ENCODE measurements around the gene PARD6B.
"Not testable (repeated sequence)": the region's sequence is repeated elsewhere in the genome, so short reads cannot be mapped to it uniquely, and the experiment has no call there.

The PARD6B gene

DNA sequence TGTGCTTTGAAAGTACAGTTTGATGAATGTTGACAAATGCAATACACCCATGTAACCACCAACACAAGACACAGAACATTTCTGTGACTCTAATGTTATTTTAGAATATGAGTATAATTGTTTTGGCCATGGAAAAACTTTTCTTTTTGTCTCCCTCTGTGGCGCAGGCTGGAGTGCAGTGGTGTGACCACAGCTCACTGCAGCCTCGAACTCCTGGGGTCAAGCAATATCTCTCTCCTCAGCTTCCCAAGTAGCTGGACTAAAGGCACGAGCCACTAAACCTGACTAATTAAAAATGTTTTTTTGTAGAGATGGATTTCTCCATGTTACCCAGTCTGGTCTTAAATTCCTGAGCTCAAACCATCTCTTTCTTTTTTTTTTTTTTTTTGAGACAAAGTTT lies 43.1 kb downstream of the PARD6B start:
- peak; percentile 7 for DNase-seq (ENCODE audit: low spot score)

- peak; percentile 32 for DNase-seq (ENCODE audit: low spot score)
Observed at GRCh38 chr20:50776122-50776817, 44.9 kb downstream of the PARD6B start.

- no peak for DNase-seq (ENCODE audit: low spot score)
Observed at GRCh38 chr20:50777373-50777772, 46.0 kb downstream of the PARD6B start.

- not testable (repeated sequence) for DNase-seq (ENCODE audit: low spot score)
Observed at GRCh38 chr20:50778994-50779393, 47.6 kb downstream of the PARD6B start.

- no peak for DNase-seq (ENCODE audit: low spot score)
Observed at GRCh38 chr20:50783390-50783789, 52.0 kb downstream of the PARD6B start.

GRCh38 chr20:50783903-50784302 lies 52.5 kb downstream of the PARD6B start:
- DNase-seq (ENCODE audit: low spot score), result no peak

DNA sequence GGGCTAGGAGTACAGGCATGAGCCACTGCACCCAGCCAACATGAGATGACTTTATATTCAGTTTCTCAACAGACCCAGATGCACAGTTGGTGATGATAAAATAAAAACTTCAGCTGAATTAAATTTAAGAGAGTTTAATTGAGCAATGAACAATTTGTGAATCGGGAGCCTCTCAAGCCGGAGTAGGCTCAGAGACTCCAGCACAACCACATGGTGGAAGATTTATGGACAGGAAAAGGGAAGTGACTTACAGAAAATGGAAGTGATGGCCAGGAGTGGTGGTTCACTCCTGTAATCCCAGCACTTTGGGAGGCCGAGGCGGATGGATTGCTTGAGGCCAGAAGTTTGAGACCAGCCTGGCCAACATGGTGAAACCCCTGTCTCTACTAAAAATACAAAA lies 53.1 kb downstream of the PARD6B start:
- no peak for DNase-seq (ENCODE audit: low spot score)

GRCh38 chr20:50786703-50787102 lies 55.3 kb downstream of the PARD6B start:
- no peak for DNase-seq (ENCODE audit: low spot score)

DNA sequence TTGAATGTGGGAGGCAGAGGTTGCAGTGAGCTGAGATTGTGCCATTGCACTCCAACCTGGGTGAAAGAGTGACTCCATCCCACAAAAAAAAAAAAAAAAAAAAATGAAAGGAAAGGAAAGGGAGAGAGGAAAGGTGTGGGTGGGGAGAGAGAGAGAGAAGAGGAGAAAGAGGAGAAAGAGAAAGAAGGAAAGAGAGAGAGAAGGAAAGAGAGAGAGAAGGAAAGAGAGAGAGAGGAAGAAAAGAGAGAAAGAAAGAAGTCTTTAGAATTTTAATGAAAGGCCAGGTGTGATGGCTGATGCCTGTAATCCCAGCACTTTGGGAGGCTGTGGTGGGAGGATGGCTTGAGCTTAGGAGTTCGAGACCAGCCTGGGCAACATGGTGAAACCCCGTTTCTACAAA lies 55.8 kb downstream of the PARD6B start:
- no peak for DNase-seq (ENCODE audit: low spot score)

DNA sequence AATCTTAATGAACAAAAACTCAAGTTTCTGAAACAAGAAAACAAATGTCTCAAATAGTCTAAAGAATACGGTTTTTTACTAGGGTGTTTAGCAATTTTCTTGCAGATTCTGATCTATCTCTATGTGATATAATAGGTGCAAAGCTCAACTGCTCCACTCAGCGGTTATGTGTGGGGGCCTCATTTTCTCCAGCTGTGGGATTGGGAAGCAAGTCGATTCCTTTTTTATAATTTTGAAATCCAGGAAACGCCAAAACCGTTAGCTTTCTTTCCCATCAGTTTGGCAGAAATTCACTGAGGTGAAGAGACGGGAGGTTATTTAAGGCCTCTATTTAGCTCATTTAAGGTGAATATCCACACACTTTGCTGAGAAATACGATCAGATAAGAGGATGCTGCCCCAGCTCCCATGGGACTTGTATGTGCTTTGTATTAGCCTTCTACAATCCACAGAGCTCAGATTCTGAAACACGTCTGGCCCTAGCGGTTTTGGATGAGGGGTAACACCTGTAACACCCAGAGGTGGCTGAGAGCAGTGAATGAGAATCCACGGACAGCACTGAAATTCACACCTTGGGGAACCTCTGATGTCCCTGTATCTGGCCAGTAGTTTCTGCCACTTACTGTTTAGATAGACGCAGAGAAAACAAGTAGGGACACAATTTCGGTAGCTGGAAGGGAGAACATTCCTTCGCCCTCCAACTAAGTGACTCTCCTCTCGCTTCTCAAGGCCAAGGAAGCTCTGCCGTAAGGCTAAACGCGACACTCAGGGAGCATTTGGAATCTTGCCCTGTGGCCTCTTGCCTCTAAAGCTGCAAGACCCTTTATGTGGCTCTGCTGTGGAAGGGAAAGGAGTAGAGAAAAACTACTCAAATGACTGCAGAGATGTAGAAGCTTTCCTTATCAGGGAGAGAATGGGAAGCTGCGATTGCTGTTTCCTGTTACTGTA lies 56.9 kb downstream of the PARD6B start:
- DNase-seq (ENCODE audit: low spot score), result no peak

DNA sequence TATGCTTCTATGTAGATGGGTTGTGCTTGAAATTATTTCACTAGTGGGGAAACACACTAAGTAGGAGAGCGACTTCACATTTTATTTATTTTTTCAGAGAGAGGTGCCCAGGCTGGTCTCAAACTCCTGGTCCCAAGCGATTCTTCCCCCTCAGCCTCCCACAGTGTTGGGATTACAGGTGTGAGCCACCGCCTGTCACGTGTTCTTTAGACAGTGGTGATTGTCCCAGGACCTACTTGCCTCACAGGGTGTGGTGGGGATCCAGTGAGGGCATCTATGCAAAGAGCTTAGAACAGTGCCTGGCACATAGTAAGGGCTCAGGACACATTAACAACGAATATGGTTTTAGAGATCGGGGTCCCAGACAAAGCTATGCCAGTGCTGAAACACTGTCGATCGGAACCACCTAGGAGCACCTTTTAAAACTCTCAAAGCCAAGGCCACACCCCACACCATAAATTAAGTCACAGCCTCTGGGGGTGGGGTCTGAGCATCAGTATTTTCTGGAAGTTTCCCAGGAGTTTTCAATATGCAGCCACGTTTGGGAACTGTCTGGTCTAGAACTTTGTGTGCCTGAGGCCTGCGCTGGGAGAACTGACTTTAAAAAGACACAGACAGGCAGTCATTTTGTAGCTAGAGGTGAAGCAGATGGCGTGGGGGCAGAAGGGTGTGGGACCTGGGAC lies 58.7 kb downstream of the PARD6B start:
- DNase-seq (ENCODE audit: low spot score), result no peak

DNA sequence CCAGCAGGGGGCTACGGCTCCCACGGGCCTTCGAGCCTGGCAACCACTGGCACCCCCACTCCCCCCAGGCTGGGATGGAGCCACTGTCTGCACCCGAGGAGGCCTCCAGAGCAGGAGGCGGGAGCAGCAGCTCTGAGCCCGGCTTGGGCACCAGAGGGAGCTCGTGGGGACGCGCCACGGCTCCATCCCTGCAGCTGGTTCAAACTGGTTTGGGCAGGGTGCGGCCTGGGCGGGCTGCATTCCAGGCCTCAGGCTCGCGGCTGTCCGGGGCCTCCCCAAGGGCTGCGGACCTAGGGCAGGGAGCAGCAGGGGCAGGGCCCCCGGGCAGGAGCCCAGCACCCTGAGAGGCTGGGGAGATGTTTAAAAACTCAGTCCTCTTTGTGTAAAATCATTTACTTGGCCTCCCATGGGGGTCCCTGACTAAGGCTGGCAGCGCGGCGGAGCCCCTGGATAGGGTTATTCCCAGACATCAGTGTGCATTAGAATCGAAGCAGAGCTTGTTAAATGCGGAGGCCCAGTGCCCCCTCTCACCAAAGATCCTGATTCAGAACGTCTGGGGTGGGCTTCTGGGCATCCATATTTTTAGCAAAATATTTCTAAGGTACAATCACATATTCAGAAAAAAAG lies 59.4 kb downstream of the PARD6B start:
- DNase-seq (ENCODE audit: low spot score), result peak; percentile 94

GRCh38 chr20:50792708-50793574 lies 61.6 kb downstream of the PARD6B start:
- no peak for DNase-seq (ENCODE audit: low spot score)

DNA sequence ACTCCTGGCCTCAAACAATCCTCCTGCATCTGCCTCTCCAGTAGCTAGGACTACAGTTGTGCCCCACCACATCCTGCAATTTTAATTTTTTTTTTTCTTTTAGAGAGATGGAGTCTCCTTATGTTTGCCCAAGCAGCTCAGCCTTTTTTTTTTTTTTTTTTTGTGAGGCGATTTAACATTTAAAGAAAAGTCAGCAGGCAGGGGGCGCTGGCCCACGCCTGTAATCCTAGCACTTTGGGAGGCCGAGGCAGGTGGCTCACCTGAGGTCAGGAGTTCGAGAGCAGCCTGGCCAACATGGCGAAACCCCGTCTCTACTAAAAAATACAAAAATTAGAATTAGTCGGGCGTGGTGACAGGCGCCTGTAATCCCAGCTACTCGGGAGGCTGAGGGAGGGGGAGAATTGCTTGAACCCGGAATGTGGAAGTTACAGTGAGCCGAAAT lies 62.2 kb downstream of the PARD6B start:
- not testable (repeated sequence) for DNase-seq (ENCODE audit: low spot score)

DNA sequence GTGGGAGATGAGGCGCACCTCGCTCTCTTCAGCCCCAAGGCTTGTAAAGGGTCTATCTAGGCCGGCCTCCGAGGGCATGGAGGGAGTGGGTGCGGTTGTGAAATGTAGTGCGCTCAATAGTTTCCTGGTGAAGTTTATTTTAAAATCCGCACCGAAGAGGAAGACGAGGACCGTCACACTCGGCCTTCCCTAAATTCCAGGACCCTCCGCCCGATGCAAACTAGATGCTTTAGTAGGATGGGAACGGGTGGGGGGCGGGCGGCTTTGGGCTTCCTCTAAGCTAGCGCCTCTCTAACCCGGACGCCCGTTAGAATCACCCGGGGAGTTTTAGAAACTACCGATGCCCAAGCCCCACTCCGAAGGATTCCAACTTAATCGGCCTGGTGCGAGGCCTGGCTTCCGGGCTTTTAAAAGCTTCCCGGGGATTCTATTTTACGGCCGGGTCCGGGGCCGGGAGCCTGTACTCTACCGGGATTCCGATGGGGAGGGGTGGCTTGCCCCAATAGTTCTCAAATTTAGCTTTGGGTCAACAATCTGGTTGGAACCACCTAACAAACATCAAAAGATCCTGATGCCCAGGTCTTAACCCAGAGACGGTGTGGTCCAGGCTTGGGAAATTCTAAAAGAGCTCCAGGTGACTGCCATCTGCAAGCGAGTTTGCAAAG lies 62.9 kb downstream of the PARD6B start:
- no peak for DNase-seq (ENCODE audit: low spot score)

DNA sequence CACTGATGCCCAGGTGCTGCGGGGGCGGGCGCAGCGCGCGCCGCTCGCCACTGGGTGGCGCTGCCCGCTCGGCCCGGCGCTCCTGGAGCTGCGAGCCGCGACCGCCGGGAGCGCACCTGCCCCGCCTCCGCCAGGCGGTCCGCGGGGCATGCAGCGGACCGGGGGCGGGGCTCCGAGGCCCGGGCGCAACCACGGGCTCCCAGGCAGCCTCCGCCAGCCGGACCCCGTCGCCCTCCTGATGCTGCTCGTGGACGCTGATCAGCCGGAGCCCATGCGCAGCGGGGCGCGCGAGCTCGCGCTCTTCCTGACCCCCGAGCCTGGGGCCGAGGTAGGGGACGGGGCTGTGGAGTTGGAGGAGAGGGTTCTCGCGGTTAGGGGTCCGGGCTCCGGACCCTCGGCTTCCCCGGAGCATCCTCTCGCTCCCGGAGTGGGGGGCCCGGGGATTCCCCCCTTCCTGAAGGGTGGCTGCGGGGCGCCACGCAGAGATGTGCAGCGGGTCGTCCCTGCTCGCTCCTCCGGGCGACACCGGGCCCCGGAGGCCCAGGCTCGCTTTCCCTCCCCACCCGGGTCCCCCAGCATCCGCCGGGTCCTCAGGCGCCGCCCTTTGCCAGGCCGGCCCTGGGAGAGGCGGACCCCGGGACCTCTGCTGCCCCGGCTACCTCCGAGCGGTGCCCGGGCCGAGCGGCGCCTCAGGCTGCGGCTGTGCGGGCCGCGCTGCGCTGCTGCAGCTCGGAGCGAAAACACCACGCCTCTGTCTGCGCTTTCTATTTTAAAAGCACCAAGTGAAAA lies 63.7 kb downstream of the PARD6B start, which contains the start of gene BCAS4:
Gene BCAS4, plus strand, starts transcription at position 216 of the 789 bp plus-strand sequence. Its CDS starts 23 bp downstream, at position 239.
- peak; percentile 89 for DNase-seq (ENCODE audit: low spot score)

- DNase-seq (ENCODE audit: low spot score), result no peak
Observed at GRCh38 chr20:50797142-50797541, 65.8 kb downstream of the PARD6B start.

DNA sequence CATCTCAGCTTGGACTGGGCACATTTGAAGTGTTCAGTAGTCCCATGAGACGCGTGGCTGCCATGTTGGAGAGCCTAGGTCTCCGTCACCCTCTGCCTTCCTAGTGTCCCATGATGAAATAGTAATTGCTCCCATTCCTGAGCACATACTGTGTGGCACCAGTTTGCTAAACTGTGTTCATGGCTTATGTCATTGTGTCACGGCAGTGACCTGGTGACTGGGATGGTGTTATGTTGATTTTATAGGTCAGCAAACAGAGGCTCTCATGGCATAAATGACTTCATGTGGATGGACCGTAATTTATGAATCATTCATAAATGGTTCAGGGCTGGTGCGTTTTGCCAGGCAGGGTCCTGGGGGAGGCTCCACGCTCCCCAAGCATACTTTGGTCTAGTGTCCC lies 67.3 kb downstream of the PARD6B start:
- no peak for DNase-seq (ENCODE audit: low spot score)

DNA sequence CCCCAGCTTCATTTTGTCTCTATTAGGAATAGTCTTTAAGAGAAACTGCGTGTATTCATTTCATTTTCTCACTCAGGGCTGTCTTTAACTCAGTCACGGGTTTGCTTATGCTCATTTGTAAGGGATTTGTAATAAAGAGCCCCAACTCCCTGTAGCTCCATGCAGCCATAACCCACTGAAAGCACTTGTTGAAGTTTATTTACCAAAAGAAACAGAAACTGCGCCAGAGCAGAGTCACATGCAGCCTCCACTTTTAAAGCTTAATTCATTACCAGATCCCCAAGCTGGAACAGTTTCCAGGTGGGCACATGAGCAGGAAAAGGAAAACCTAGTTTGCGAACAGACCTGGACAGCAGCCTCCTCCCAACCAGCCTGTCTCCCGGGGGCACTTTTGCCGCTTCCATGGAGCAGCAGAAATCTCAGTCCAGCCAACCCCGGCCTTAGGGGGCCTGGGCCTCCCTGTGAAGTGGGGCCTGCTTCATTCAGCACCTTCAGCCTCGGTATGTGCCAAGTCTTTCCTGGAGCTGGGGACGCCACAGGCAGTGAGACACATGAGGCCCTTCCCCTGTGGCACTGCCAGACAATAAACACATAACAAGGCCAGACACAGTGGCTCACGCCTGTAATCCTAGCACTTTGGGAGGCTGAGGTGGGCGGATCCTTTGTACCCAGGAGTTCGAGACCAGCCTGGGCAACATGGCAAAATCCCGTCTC lies 68.0 kb downstream of the PARD6B start:
- DNase-seq (ENCODE audit: low spot score), result no peak
